Suprapubic skin (tissue), 3 donors: ENCODE measurements around the gene FANK1.

ENCODE experiments used
- CTCF ChIP-seq, 2 donors: fragments of 200-600 bp in 1 of 2; fragments of 450-650 bp in 1 of 2; sonication (generic) in 1 of 2; IDR thresholded peaks; one replicate each; pipeline ENCODE4 v1.5.1; 2016 to 2019; ENCODE audit warnings: antibody characterized with exemption in 2 of 2, mild to moderate bottlenecking in 1 of 2, moderate library complexity in 1 of 2
- POLR2A ChIP-seq, 2 donors: fragments of 450-650 bp; IDR thresholded peaks; one replicate each; pipeline ENCODE4 v1.6.1; 2017; ENCODE audit warnings: antibody characterized with exemption in 2 of 2, mild to moderate bottlenecking in 2 of 2, moderate library complexity in 2 of 2

GRCh38 chr10:126022841-126023240 is 126.5 kb downstream of the FANK1 start:
- TF ChIP-seq CTCF (IDR thresholded peaks at IDR 0.05) = no peak
- TF ChIP-seq POLR2A (IDR thresholded peaks at IDR 0.05) = no peak
